Astrocyte (in vitro differentiated cells and primary cell): ENCODE data around the gene ZBTB49. TPM values are rescaled to one million over a fixed set of nuclear protein-coding genes. Genes with fewer than 3 reads are reported as not detected.

Experiments
- DNase-seq: peaks from one replicate; pipeline ENCODE4 v3.0.0-alpha.2; 2010; ENCODE audit warnings: low read depth
- FAIRE-seq: peaks from 2 replicates; lab custom pipeline; 2011; peaks lifted over from hg19 to GRCh38; lab: Jason Lieb, UNC
- H2AFZ ChIP-seq: 2 replicates; pipeline ENCODE4 v1.6.0; 2012; ENCODE audit warnings: low read depth, low read length, inconsistent platforms
- H3K27ac ChIP-seq: 2 replicates; pipeline ENCODE4 v1.5.1; 2011; ENCODE audit warnings: low read depth, low read length, inconsistent platforms
- H3K27me3 ChIP-seq: 2 replicates; pipeline ENCODE4 v1.6.0; 2011; ENCODE audit warnings: low read length, inconsistent platforms; ENCODE audit not compliant: insufficient read depth
- H3K36me3 ChIP-seq: 2 replicates; pipeline ENCODE4 v1.5.1; 2011; ENCODE audit warnings: low read length, inconsistent platforms; ENCODE audit not compliant: insufficient read depth
- H3K4me1 ChIP-seq: 2 replicates; pipeline ENCODE4 v1.5.1; 2011; ENCODE audit warnings: low read length, inconsistent platforms; ENCODE audit not compliant: insufficient read depth
- H3K4me2 ChIP-seq: 2 replicates; pipeline ENCODE4 v1.6.0; 2012; ENCODE audit warnings: low read length, inconsistent platforms
- H3K4me3 ChIP-seq: 2 replicates; pipeline ENCODE4 v1.5.1; 2011; ENCODE audit warnings: low read depth, mild to moderate bottlenecking, low read length, inconsistent platforms; ENCODE audit not compliant: insufficient read depth
- H3K79me2 ChIP-seq: 2 replicates; pipeline ENCODE4 v1.6.0; 2012; ENCODE audit warnings: mild to moderate bottlenecking, low read length, inconsistent platforms; ENCODE audit not compliant: insufficient read depth
- H3K9ac ChIP-seq: 2 replicates; pipeline ENCODE4 v1.6.0; 2012; ENCODE audit warnings: mild to moderate bottlenecking, low read length, inconsistent platforms
- H3K9me3 ChIP-seq: 2 replicates; pipeline ENCODE4 v1.5.1; 2012; ENCODE audit warnings: low read depth, mild to moderate bottlenecking, low read length, inconsistent platforms; ENCODE audit not compliant: insufficient read depth
- H4K20me1 ChIP-seq: 2 replicates; pipeline ENCODE4 v1.6.0; 2012; ENCODE audit warnings: low read length, inconsistent platforms; ENCODE audit not compliant: insufficient read depth
- H3K27ac Mint-ChIP-seq: one replicate; pipeline ENCODE4 v1.8.0; 2021; ENCODE audit warnings: mild to moderate bottlenecking, mixed read lengths; ENCODE audit not compliant: unreplicated experiment
- H3K27me3 Mint-ChIP-seq: one replicate; pipeline ENCODE4 v1.8.0; 2021; ENCODE audit warnings: low read depth, mixed read lengths; ENCODE audit not compliant: unreplicated experiment
- H3K36me3 Mint-ChIP-seq: one replicate; pipeline ENCODE4 v1.8.0; 2021; ENCODE audit warnings: low read depth, mixed read lengths; ENCODE audit not compliant: unreplicated experiment
- H3K4me1 Mint-ChIP-seq: one replicate; pipeline ENCODE4 v1.8.0; 2021; ENCODE audit warnings: low read depth, mixed read lengths; ENCODE audit not compliant: unreplicated experiment
- H3K4me3 Mint-ChIP-seq: one replicate; pipeline ENCODE4 v1.8.0; 2021; ENCODE audit warnings: mild to moderate bottlenecking, moderate library complexity, mixed read lengths; ENCODE audit not compliant: unreplicated experiment
- H3K9me3 Mint-ChIP-seq: one replicate; pipeline ENCODE4 v1.8.0; 2021; ENCODE audit warnings: mild to moderate bottlenecking, mixed read lengths; ENCODE audit not compliant: unreplicated experiment
- CTCF ChIP-seq: IDR thresholded peaks from 2 replicates; pipeline ENCODE4 v1.5.1; 2011; ENCODE audit warnings: low read depth, mild to moderate bottlenecking, inconsistent platforms, low read length, moderate library complexity; ENCODE audit not compliant: insufficient read depth
- EZH2 ChIP-seq: IDR thresholded peaks from 2 replicates; pipeline ENCODE4 v1.6.1; 2012; ENCODE audit warnings: mild to moderate bottlenecking, low read length, inconsistent platforms; ENCODE audit not compliant: insufficient read depth
- total RNA-seq: library from RNA; stranded (reverse); gene quantifications from 2 replicates; pipeline ENCODE4 v1.2.1, GENCODE V29; 2021

ZBTB49 gene
- total RNA-seq, 1 donor from 2014 or later, result 5.5 TPM

- no peaks in the 10 kb centered on the region for H3K79me2 ChIP-seq
- FAIRE-seq (no peak), DNase-seq (no peak)
- H3K36me3 ChIP-seq, result no peaks in the 10 kb centered on the region
- Mint-ChIP-seq H3K9me3 (peaks cover 19% of the 10 kb centered on the region), H3K4me1 (no peaks in the 10 kb centered on the region), H3K27ac (no peak overlapping the region), H3K36me3 (no peaks in the 10 kb centered on the region), H3K4me3 (no peak overlapping the region), H3K27me3 (peaks cover 13% of the 10 kb centered on the region)
- peaks cover 3% of the 10 kb centered on the region for H3K9me3 ChIP-seq
- H3K27me3 ChIP-seq, result peaks cover 10% of the 10 kb centered on the region
- no peaks in the 10 kb centered on the region for H4K20me1 ChIP-seq
- no peak overlapping the region for H3K4me3 ChIP-seq
- H3K4me1 ChIP-seq, result no peaks in the 10 kb centered on the region
- no peak overlapping the region for H3K9ac ChIP-seq
- H2AFZ ChIP-seq, result no peak overlapping the region
- H3K27ac ChIP-seq, result no peak overlapping the region
- H3K4me2 ChIP-seq, result no peak overlapping the region
- TF ChIP-seq EZH2, result no peak
- no peak for TF ChIP-seq CTCF
These were observed 74.6 kb downstream of the ZBTB49 start for GRCh38 chr4:4364486-4365208.

- H3K27me3 Mint-ChIP-seq, result peaks cover 20% of the 10 kb centered on the region
- Histone ChIP-seq H3K4me3 (no peak overlapping the region), H4K20me1 (no peaks in the 10 kb centered on the region), H3K27me3 (peaks cover 3% of the 10 kb centered on the region), H3K27ac (no peak overlapping the region), H3K4me2 (no peak overlapping the region), H3K9ac (no peak overlapping the region), H2AFZ (no peak overlapping the region), H3K9me3 (peaks cover 3% of the 10 kb centered on the region), H3K79me2 (no peaks in the 10 kb centered on the region), H3K36me3 (no peaks in the 10 kb centered on the region), H3K4me1 (no peaks in the 10 kb centered on the region)
- TF ChIP-seq EZH2 (no peak), CTCF (no peak)
- no peak overlapping the region for H3K4me3 Mint-ChIP-seq
- no peak overlapping the region for H3K27ac Mint-ChIP-seq
- peaks cover 16% of the 10 kb centered on the region for H3K9me3 Mint-ChIP-seq
- DNase-seq (no peak), FAIRE-seq (no peak)
- H3K36me3 Mint-ChIP-seq, result no peaks in the 10 kb centered on the region
- H3K4me1 Mint-ChIP-seq, result no peaks in the 10 kb centered on the region
These were observed 78.9 kb downstream of the ZBTB49 start for GRCh38 chr4:4368809-4369580.

Other genes starting within 250 kb of the ZBTB49 start
- not detected in 2 replicates for gene OTOP1, start 63.3 kb upstream of the ZBTB49 start, total RNA-seq
- gene TMEM128, start 42.0 kb upstream of the ZBTB49 start, total RNA-seq, result 15.2 and 15.9 TPM in 2 replicates
- gene LYAR, start 97 bp upstream of the ZBTB49 start, total RNA-seq, result 12.0 and 13.5 TPM in 2 replicates
- 6.7 and 10.6 TPM in 2 replicates for gene NSG1, start 96.9 kb downstream of the ZBTB49 start, total RNA-seq